HG03045 (cell line): ENCODE results near the gene DOCK10.

Source experiments
- ATAC-seq: cut with Tn5 transposase; IDR thresholded peaks from one replicate; pipeline ENCODE4 v1.9.1; 2021; ENCODE audit warnings: mild to moderate bottlenecking, moderate library complexity; ENCODE audit not compliant: unreplicated experiment

The DOCK10 gene

GRCh38 chr2:225041207-225041850 lies 939 bp downstream of the DOCK10 start:
- peak; percentile 62 for ATAC-seq

- ATAC-seq = peak; percentile 13
These were observed 1.4 kb downstream of the DOCK10 start for GRCh38 chr2:225040856-225041206.

- ATAC-seq = no peak
These were observed 2.1 kb downstream of the DOCK10 start for GRCh38 chr2:225040142-225040541.

GRCh38 chr2:225038231-225038523 lies 4.1 kb downstream of the DOCK10 start:
- ATAC-seq = no peak

- no peak for ATAC-seq
These were observed 4.6 kb downstream of the DOCK10 start for GRCh38 chr2:225037415-225038230.

GRCh38 chr2:225036431-225036830 lies 5.8 kb downstream of the DOCK10 start:
- no peak for ATAC-seq

GRCh38 chr2:225033440-225034318 lies 8.6 kb downstream of the DOCK10 start:
- ATAC-seq = no peak

GRCh38 chr2:225032246-225032645 lies 10.0 kb downstream of the DOCK10 start:
- ATAC-seq = no peak

- ATAC-seq = no peak
These were observed 10.7 kb downstream of the DOCK10 start for GRCh38 chr2:225031599-225031998.

- no peak for ATAC-seq
These were observed 11.4 kb downstream of the DOCK10 start for GRCh38 chr2:225030893-225031292.

GRCh38 chr2:225030203-225030602 lies 12.1 kb downstream of the DOCK10 start:
- no peak for ATAC-seq

GRCh38 chr2:225028572-225028971 lies 13.7 kb downstream of the DOCK10 start:
- ATAC-seq = no peak

- ATAC-seq = no peak
These were observed 15.1 kb downstream of the DOCK10 start for GRCh38 chr2:225027061-225027762.

GRCh38 chr2:225025917-225026571 lies 16.2 kb downstream of the DOCK10 start:
- no peak for ATAC-seq

GRCh38 chr2:225022188-225022587 lies 20.1 kb downstream of the DOCK10 start:
- ATAC-seq = no peak

GRCh38 chr2:225020168-225020849 lies 22.0 kb downstream of the DOCK10 start:
- ATAC-seq = no peak

GRCh38 chr2:225019105-225019504 lies 23.2 kb downstream of the DOCK10 start:
- ATAC-seq = no peak

- ATAC-seq = no peak
These were observed 24.6 kb downstream of the DOCK10 start for GRCh38 chr2:225017713-225018112.

- ATAC-seq = no peak
These were observed 25.1 kb downstream of the DOCK10 start for GRCh38 chr2:225017098-225017685.
